ENCODE data around the gene THADA. TPM values are rescaled to one million over a fixed set of nuclear protein-coding genes. Genes with fewer than 3 reads are reported as not detected.

Gene THADA
- total RNA-seq, 1 donor = 39.4 TPM

- H3K9me3 ChIP-seq (ENCODE audit: low read depth, low read length) = no peaks in the 10 kb centered on the region
- no peak overlapping the region for H3K4me2 ChIP-seq (ENCODE audit: insufficient read depth, low read length)
- no peak overlapping the region for H3K4me3 ChIP-seq (ENCODE audit: insufficient read depth, low read length)
- no peaks in the 10 kb centered on the region for H3K36me3 ChIP-seq (ENCODE audit: insufficient read depth, low read length)
- no peak overlapping the region for H3K27ac ChIP-seq (ENCODE audit: low read depth, low read length)
- H3K4me1 ChIP-seq (ENCODE audit: insufficient read depth, low read length) = no peaks in the 10 kb centered on the region
- no peak for DNase-seq (ENCODE audit: insufficient read length, low spot score, missing footprints)
- no peaks in the 10 kb centered on the region for H3K27me3 ChIP-seq (ENCODE audit: insufficient read depth, low read length)
- no peaks in the 10 kb centered on the region for H3K79me2 ChIP-seq (ENCODE audit: insufficient read depth, low read length)
- no peak overlapping the region for H2AFZ ChIP-seq (ENCODE audit: low read length)
- no peak for TF ChIP-seq CTCF (IDR thresholded peaks at IDR 0.05; ENCODE audit: extremely low read depth, low read depth, low read length)
- no peaks in the 10 kb centered on the region for H4K20me1 ChIP-seq (ENCODE audit: insufficient read depth, low read length)
Measured at GRCh38 chr2:43375746-43376522, 219.9 kb downstream of the THADA start.

GRCh38 chr2:43372416-43373081, 223.3 kb downstream of the THADA start:
- no peaks in the 10 kb centered on the region for H3K79me2 ChIP-seq (ENCODE audit: insufficient read depth, low read length)
- DNase-seq (ENCODE audit: insufficient read length, low spot score, missing footprints) = no peak
- H3K4me3 ChIP-seq (ENCODE audit: insufficient read depth, low read length) = no peak overlapping the region
- no peak overlapping the region for H2AFZ ChIP-seq (ENCODE audit: low read length)
- no peaks in the 10 kb centered on the region for H3K27me3 ChIP-seq (ENCODE audit: insufficient read depth, low read length)
- no peaks in the 10 kb centered on the region for H3K36me3 ChIP-seq (ENCODE audit: insufficient read depth, low read length)
- no peak for TF ChIP-seq CTCF (IDR thresholded peaks at IDR 0.05; ENCODE audit: extremely low read depth, low read depth, low read length)
- H3K4me2 ChIP-seq (ENCODE audit: insufficient read depth, low read length) = no peak overlapping the region
- H3K27ac ChIP-seq (ENCODE audit: low read depth, low read length) = no peak overlapping the region
- no peaks in the 10 kb centered on the region for H3K4me1 ChIP-seq (ENCODE audit: insufficient read depth, low read length)
- no peaks in the 10 kb centered on the region for H4K20me1 ChIP-seq (ENCODE audit: insufficient read depth, low read length)
- H3K9me3 ChIP-seq (ENCODE audit: low read depth, low read length) = no peaks in the 10 kb centered on the region

GRCh38 chr2:43370705-43371104, 225.1 kb downstream of the THADA start:
- no peak for TF ChIP-seq CTCF (IDR thresholded peaks at IDR 0.05; ENCODE audit: extremely low read depth, low read depth, low read length)
- Histone ChIP-seq H3K4me3 (ENCODE audit: insufficient read depth, low read length) (no peak overlapping the region), H3K79me2 (ENCODE audit: insufficient read depth, low read length) (no peaks in the 10 kb centered on the region), H3K36me3 (ENCODE audit: insufficient read depth, low read length) (no peaks in the 10 kb centered on the region), H3K27me3 (ENCODE audit: insufficient read depth, low read length) (no peaks in the 10 kb centered on the region), H3K4me2 (ENCODE audit: insufficient read depth, low read length) (no peak overlapping the region), H2AFZ (ENCODE audit: low read length) (no peak overlapping the region), H3K4me1 (ENCODE audit: insufficient read depth, low read length) (no peaks in the 10 kb centered on the region), H4K20me1 (ENCODE audit: insufficient read depth, low read length) (no peaks in the 10 kb centered on the region), H3K9me3 (ENCODE audit: low read depth, low read length) (no peaks in the 10 kb centered on the region), H3K27ac (ENCODE audit: low read depth, low read length) (no peak overlapping the region)
- DNase-seq (ENCODE audit: insufficient read length, low spot score, missing footprints) = no peak

GRCh38 chr2:43370146-43370545, 225.7 kb downstream of the THADA start:
- no peaks in the 10 kb centered on the region for H3K4me1 ChIP-seq (ENCODE audit: insufficient read depth, low read length)
- no peaks in the 10 kb centered on the region for H3K9me3 ChIP-seq (ENCODE audit: low read depth, low read length)
- no peak for DNase-seq (ENCODE audit: insufficient read length, low spot score, missing footprints)

More at GRCh38 chr2:43370146-43370545, 225.7 kb downstream of the THADA start:
- no peak overlapping the region for H2AFZ ChIP-seq (ENCODE audit: low read length)
- H3K4me3 ChIP-seq (ENCODE audit: insufficient read depth, low read length) = no peak overlapping the region
- no peak overlapping the region for H3K4me2 ChIP-seq (ENCODE audit: insufficient read depth, low read length)
- H4K20me1 ChIP-seq (ENCODE audit: insufficient read depth, low read length) = no peaks in the 10 kb centered on the region
- no peaks in the 10 kb centered on the region for H3K36me3 ChIP-seq (ENCODE audit: insufficient read depth, low read length)
- no peak for TF ChIP-seq CTCF (IDR thresholded peaks at IDR 0.05; ENCODE audit: extremely low read depth, low read depth, low read length)
- no peaks in the 10 kb centered on the region for H3K79me2 ChIP-seq (ENCODE audit: insufficient read depth, low read length)
- no peaks in the 10 kb centered on the region for H3K27me3 ChIP-seq (ENCODE audit: insufficient read depth, low read length)
- H3K27ac ChIP-seq (ENCODE audit: low read depth, low read length) = no peak overlapping the region

Data from osteoblast (primary cell).